ENCODE results near the gene MPC1.

MPC1 gene

GRCh38 chr6:166343150-166343487 is 39.6 kb downstream of the MPC1 start:
- DNase-seq: no peak

GRCh38 chr6:166342349-166343149 is 40.2 kb downstream of the MPC1 start, which contains the start of gene SFT2D1:
Gene SFT2D1 (minus strand): TSS chr6:166342545. CDS start chr6:166342481, 64 bp downstream.
- DNase-seq: peak; percentile 78

- DNase-seq: no peak
These were observed 40.8 kb downstream of the MPC1 start for GRCh38 chr6:166341977-166342348.

DNA sequence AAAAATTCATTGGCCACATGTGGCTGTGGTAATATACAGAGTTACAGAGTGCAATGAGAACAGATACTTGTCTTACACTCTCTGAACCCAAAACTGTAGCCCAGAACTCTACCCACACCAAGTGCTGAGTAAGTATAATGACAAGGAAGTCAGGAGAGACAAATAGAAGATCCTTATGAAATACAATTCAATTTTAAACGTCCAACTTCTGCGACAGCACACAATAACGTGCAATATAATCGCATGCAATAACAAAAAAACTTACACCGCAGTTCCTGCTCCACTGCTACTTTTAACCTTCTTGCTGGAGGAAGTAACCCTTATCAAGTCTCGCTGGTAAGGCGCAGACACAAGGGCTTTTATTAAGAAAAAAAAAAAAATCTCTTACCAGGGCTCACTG is 41.3 kb downstream of the MPC1 start:
- no peak for DNase-seq

DNA sequence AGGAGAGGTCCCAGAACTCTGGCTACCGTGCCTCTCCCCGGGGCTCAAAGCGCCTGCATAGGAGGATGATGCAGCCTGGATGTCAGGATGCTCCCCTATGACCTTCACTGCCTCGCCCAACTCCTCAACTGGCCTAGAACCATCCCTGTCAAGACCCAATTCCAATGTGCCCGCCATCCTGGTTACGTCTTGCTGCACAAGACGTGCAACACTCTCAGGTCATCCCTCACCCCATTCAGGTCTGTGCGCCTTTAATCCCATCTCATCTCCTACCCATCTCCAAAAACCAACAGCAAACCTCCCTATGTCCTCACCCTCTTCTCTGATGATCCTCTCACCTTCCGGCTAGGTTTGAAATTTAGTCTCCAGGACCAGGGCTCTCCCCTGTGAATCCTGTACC is 43.9 kb downstream of the MPC1 start:
- DNase-seq: no peak

DNA sequence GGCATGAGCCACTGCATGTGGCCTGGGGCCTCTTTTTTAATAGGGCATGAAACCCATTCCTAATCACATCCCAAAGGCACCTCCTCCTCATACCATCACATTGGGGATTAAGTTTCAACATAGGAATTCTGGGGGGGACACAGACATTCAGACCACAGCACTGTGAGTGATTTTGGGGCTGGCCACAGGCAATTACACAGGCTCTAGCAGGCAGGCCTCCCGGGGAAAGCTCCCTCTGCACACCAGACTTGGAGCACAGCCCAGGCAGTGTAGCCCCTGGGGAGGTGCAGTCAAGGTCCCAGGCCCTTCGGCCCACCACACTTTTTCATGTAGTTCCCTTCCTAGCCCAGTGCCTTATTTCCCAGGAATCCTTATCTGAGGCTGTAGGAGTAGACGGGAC is 45.9 kb downstream of the MPC1 start:
- peak; percentile 14 for DNase-seq

DNA sequence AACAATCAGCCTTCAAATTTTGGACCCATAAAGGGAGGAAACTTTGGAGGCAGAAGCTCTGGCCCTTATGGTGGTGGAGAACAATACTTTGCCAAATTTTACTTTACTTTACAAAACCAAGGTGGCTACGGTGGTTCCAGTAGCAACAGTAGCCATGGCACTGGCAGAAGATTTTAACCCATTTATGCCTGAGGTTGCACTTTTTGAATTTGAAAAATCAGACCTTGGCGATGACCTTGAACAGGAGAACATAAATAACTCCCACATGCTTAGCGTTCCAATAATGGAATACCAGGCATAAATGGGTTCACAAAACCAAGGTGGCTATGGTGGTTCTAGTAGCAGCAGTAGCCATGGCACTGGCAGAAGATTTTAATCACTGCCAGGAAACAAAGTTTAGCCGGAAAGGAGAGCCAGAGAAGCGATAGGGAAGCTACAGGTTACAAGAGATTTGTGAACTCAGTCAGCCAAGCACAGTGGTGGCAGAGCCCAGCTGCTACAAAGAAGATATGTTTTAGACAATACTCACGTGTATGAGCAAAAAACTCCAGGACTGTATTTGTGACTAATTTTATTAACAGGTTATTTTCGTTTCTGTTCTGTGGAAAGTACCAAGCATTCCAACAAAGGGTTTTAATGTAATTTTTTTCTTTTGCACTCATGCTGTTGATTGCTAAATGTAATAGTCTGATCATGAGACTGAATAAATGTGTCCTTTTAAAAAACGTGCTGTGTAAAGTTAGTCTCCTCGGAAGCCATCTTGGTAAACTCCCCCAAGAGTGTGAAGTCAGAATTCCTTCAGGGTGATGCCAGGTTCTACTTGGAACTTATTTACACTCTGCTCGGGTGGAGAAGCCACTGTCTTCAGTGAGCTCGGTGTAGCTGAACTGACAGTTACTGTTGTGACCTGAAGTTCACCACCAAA is 47.1 kb downstream of the MPC1 start:
- DNase-seq: no peak

DNA sequence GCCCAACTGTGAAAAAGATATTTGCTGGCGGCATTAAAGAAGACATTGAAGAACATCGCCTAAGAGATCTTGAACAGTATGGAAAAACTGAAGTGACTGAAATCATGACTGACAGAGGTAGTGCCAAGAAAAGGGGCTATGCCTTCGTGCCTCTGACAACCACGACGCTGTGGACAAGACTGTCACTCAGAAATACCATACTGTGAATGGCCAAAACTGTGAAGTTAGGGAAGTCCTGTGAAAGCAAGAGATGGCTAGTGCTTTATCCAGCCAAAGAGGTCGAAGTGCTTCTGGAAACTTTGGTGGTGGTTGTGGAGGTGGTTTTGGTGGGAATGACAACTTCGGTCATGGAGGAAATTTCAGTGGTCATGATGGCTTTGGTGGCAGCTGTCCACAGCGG is 47.9 kb downstream of the MPC1 start:
- DNase-seq: no peak

- DNase-seq: no peak
These were observed 49.4 kb downstream of the MPC1 start for GRCh38 chr6:166333172-166333995.

- DNase-seq: no peak
These were observed 51.0 kb downstream of the MPC1 start for GRCh38 chr6:166331503-166332415.

- peak; percentile 11 for DNase-seq
These were observed 52.1 kb downstream of the MPC1 start for GRCh38 chr6:166330612-166331011.

GRCh38 chr6:166325383-166326042 is 57.2 kb downstream of the MPC1 start:
- no peak for DNase-seq

DNA sequence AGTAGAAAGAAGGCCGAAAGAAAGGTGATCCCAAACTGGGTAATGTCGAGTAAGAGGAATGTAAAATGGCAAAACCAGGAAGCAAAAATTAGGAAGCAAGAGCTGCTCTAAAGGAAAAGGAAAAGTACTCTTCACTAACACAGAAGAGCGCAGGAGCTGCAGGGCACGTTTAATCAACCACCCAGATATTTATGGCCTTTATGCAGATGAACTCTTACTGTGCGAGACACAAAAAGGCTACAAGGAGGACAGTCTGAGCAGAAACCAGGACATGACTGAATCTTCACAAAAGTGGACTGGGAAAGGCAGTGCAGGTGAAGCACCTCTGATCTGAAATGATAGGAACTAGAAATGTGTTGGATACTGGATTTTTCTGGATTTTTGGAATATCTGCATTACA is 59.3 kb downstream of the MPC1 start:
- DNase-seq: no peak

- DNase-seq: no peak
These were observed 63.8 kb downstream of the MPC1 start for GRCh38 chr6:166318649-166319600.

DNA sequence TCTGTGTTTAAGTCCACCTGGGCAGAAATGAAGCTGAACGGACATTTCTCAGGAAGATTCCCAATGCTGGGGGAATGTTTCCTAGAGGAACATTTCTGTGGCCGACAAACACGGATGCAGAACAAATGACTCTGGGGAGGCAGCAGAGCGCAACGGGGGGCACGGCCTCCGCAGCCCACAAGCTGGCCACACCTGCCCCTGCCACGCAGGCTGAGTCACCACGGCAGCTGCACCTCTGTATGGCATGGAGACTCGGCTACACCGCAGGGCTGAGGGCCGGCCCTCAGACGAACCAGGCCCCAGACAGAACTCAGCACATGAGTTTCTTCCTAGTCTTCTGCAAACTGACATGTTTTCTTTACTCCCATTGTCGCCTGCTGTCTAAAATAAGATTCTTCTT is 64.5 kb downstream of the MPC1 start:
- DNase-seq: no peak

DNA sequence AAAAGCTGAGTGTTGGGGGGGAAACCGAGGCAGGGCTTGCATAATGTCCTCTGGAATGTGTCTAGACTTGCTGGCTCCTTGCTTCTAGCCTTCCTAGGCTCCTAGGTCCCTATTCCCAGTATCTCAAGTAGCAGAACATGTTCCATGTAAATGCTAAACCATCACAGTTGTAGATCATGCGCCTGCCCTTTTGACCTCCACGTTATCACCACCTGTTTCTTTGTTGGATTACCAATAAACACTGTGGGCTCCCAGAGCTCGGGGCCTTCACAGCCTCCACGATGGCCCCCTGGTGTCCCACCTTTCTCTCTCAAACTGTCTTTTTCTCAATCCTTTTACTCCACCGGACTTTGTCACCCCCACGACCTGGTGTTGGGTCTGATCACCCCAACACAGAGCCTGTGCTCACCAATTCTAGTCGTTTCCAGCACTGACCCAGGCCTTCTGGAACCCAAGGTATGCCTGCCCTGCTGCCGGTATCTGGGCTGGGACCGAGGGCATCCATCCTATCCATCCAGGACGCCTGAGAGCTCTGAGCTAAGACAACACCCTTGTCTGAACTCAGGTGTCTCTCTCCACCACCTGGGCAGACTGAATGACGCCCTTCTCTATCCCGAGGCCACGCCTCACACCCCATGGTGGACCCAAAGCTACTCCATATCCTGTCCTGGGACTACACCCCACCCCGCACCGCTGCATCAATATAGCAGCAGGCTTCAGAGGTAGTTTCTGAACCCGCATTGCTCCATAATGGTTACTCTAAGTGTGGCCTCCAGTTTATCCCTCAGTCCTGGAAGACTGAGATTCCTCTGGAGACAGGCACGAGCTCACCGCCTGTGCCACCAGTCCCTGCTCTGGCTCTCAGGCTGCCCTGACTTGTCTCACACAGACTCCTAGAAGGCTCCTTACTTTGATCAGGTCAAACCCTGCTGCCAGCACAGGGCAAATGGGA is 65.2 kb downstream of the MPC1 start:
- DNase-seq: no peak

GRCh38 chr6:166315436-166315835 is 67.3 kb downstream of the MPC1 start:
- no peak for DNase-seq
